Measurements from ENCODE around the gene PLEKHJ1. TPM values are rescaled to one million over a fixed set of nuclear protein-coding genes. Genes with fewer than 3 reads are reported as not detected.

Gene PLEKHJ1
- total and polyA plus RNA-seq, 3 donors from 2014 or later: 111 to 153 (median 126) TPM

GRCh38 chr19:2280633-2281264 lies 44.6 kb upstream of the PLEKHJ1 start:
- Histone ChIP-seq H3K27me3 (no peaks in the 10 kb centered on the region), H3K4me1 (peaks cover 29% of the 10 kb centered on the region), H3K27ac (no peak overlapping the region), H3K9me3 (no peaks in the 10 kb centered on the region), H3K36me3 (ENCODE audit: low read depth, missing control alignments) (no peaks in the 10 kb centered on the region), H3K4me3 (no peak overlapping the region)
- no peak for DNase-seq
- TF ChIP-seq POLR2A (IDR thresholded peaks at IDR 0.05) (no peak), CTCF (IDR thresholded peaks at IDR 0.05) (no peak)
- WGBS, 2 donors: 78 to 79% methylated on average over 11 to 26 of the region's 26 CpGs
- intact Hi-C loops (cut with DNase I; ENCODE audit: low total_unique reads): no loop called here

DNA sequence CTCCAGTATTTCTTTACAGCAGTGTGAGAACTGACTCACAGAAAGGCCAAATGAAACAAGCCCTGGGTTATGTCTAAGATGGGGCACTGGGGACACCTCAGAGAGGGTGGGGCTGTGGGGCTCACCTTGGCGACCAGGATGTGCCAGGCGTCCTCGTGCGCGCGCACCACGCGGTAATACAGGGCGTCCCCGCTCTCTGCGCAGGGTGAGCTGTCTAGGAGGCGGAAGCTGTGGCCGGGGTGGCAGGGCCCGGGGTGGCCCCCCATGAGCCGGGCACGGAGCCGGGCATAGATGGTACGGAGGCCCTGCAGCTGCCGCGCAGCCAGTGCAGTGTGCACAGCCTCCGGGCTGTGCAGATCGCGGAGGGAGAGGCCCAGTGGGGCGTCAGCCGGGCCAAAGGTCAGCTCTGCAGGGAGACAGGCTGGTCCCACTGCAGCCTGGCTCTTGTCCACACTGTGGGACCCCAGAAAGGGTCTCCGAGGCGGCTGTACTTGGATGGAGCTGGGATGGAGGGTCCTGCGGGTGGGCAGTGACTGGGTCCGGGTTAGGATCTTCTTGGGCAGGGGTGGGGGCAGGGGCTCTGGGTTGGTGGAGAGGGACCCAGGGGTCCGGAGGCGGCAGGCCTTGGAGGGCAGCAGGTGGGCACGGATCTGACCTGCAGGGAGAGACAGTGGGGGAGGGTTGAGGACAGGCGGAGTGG lies 42.5 kb upstream of the PLEKHJ1 start:
- WGBS, 2 donors: 89 to 95% methylated on average over 9 to 33 of the region's 33 CpGs
- intact Hi-C loops (cut with DNase I; ENCODE audit: low total_unique reads): loop anchor here (10.0 kb wide), 2 partner anchors 116 to 124 kb away; partner anchors contain the start of gene AP3D1
- peaks cover 45% of the 10 kb centered on the region for H3K4me1 ChIP-seq

GRCh38 chr19:2277138-2277537 lies 41.0 kb upstream of the PLEKHJ1 start:
- TF ChIP-seq POLR2A (IDR thresholded peaks at IDR 0.05) (no peak), CTCF (IDR thresholded peaks at IDR 0.05) (no peak)
- no peak overlapping the region for H3K4me3 ChIP-seq
- H3K4me1 ChIP-seq: peaks cover 53% of the 10 kb centered on the region
- H3K9me3 ChIP-seq: no peaks in the 10 kb centered on the region
- H3K36me3 ChIP-seq (ENCODE audit: low read depth, missing control alignments): no peaks in the 10 kb centered on the region
- no peak overlapping the region for H3K27ac ChIP-seq
- intact Hi-C loops (cut with DNase I; ENCODE audit: low total_unique reads): loop anchor here (10.0 kb wide), 2 partner anchors 118 to 122 kb away; partner anchors contain the start of gene AP3D1
- H3K27me3 ChIP-seq: no peaks in the 10 kb centered on the region
- WGBS, 2 donors: 72 to 76% methylated on average over 8 to 9 of the region's 9 CpGs
- DNase-seq: no peak

More for the DNA sequence above, 42.5 kb upstream of the PLEKHJ1 start:
- Histone ChIP-seq H3K4me3 (no peak overlapping the region), H3K36me3 (ENCODE audit: low read depth, missing control alignments) (no peaks in the 10 kb centered on the region), H3K27me3 (no peaks in the 10 kb centered on the region), H3K9me3 (no peaks in the 10 kb centered on the region), H3K27ac (no peak overlapping the region)
- TF ChIP-seq CTCF (IDR thresholded peaks at IDR 0.05) (no peak), POLR2A (IDR thresholded peaks at IDR 0.05) (no peak)
- DNase-seq: no peak

DNA sequence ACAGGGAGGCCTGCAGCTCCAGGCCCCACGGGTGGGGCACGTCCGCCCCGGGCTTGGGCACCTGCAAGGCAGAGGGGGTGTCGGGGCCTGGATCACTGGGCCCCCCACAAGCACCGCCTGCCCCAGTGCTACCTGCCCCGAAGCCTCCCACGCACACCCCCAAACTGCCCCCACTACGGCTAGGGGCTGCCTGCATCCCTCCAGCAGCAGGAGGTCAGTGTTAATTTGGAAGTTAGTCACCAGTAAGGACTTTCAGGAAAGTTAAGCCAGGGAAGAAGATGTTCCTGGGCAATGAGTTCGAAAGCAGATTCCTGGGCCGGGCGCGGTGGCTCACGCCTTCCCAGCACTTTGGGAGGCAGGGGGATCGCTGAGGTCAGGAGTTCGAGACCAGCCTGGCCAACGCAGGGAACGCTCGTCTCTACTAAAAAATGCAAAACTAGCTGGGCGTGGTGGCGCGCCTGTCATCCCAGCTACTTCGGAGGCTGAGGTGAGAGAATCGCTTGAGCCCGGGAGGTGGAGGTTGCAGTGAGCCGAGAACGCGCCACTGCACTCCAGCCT lies 40.4 kb upstream of the PLEKHJ1 start:
- H3K27me3 ChIP-seq: no peaks in the 10 kb centered on the region
- peak overlapping the region in 1 of 2 donors; percentile 17 for H3K4me3 ChIP-seq
- H3K36me3 ChIP-seq (ENCODE audit: low read depth, missing control alignments): no peaks in the 10 kb centered on the region
- H3K27ac ChIP-seq: peak overlapping the region in 1 of 2 donors; percentile 50
- H3K9me3 ChIP-seq: no peaks in the 10 kb centered on the region
- WGBS, 2 donors: 55 to 69% methylated on average over 18 to 28 of the region's 28 CpGs
- intact Hi-C loops (cut with DNase I; ENCODE audit: low total_unique reads): loop anchor here (10.0 kb wide), 2 partner anchors 118 to 122 kb away; partner anchors contain the start of gene AP3D1
- no peak for DNase-seq
- H3K4me1 ChIP-seq: peaks cover 53% of the 10 kb centered on the region
- TF ChIP-seq POLR2A (IDR thresholded peaks at IDR 0.05): no peak
